A549 (cell line): Measurements from ENCODE around the gene TBC1D16. TPM values are rescaled to one million over a fixed set of nuclear protein-coding genes. Genes with fewer than 3 reads are reported as not detected.

Experiments
- ATAC-seq, 2 experiments: fragments of 200-7000 bp in 1 of 2; fragments of >200 bp in 1 of 2; cut with Nextera tagmentation in 1 of 2; cut with Tn5 transposase in 1 of 2; 3 replicates each; pipeline versions ENCODE4 v1.8.0 to v1.9.1; 2018 to 2020; ENCODE audit warnings: mild to moderate bottlenecking in 1 of 2, moderate library complexity in 1 of 2
- CTCF ChIA-PET: fragments of 300-600 bp; sonication (Branson Sonifier 250); formaldehyde crosslinking; extraction: SDS; loops from one replicate; lab custom pipeline; 2021; ENCODE audit warnings: antibody characterized with exemption, inconsistent platforms; lab: Yijun Ruan, JAX
- POLR2A ChIA-PET: fragments of 350-600 bp; formaldehyde crosslinking; extraction: SDS; loops from one replicate; lab custom pipeline; 2021; ENCODE audit warnings: antibody characterized with exemption, inconsistent platforms; lab: Yijun Ruan, JAX
- DNase-seq, 2 experiments: peaks; one replicate each; pipeline versions ENCODE4 v3.0.0 to v3.0.0-alpha.2; 2011 to 2016; ENCODE audit warnings: low read depth in 1 of 2, low spot score in 1 of 2
- FAIRE-seq: peaks from 2 replicates; lab custom pipeline; 2011; peaks lifted over from hg19 to GRCh38; lab: Jason Lieb, UNC
- H3K27ac ChIP-seq, 2 experiments: fragments of >200 bp; sonication (Bioruptor Twin); formaldehyde crosslinking; 3 replicates each; pipeline ENCODE4 v1.5.1; 2016 to 2017
- H3K4me1 ChIP-seq: fragments of >200 bp; sonication (Bioruptor Twin); formaldehyde crosslinking; 3 replicates; pipeline ENCODE4 v1.6.1; 2016
- H3K4me2 ChIP-seq: fragments of >200 bp; sonication (Bioruptor Twin); formaldehyde crosslinking; 3 replicates; pipeline ENCODE4 v1.6.1; 2016
- H3K4me3 ChIP-seq: fragments of >200 bp; sonication (Bioruptor Twin); formaldehyde crosslinking; 3 replicates; pipeline ENCODE4 v1.5.1; 2016
- H3K9me3 ChIP-seq: fragments of >200 bp; sonication (Bioruptor Twin); formaldehyde crosslinking; 3 replicates; pipeline ENCODE4 v1.6.1; 2016
- BCL3 ChIP-seq: fragments of >200 bp; sonication (Bioruptor Twin); formaldehyde crosslinking; IDR thresholded peaks from 3 replicates; pipeline ENCODE4 v1.6.1; 2016
- CBX2 ChIP-seq: fragments of 200-600 bp; sonication (generic); IDR thresholded peaks from 2 replicates; pipeline ENCODE4 v1.6.1; 2016; ENCODE audit warnings: low read depth, mild to moderate bottlenecking, borderline replicate concordance
- CHD2 ChIP-seq: fragments of 150-350 bp; IDR thresholded peaks from 2 replicates; pipeline ENCODE4 v1.6.1; 2014; ENCODE audit warnings: low read length; ENCODE audit not compliant: partially characterized antibody
- CHD4 ChIP-seq: fragments of 200-600 bp; sonication (generic); IDR thresholded peaks from 2 replicates; pipeline ENCODE4 v1.6.1; 2016; ENCODE audit warnings: antibody characterized with exemption, mild to moderate bottlenecking, borderline replicate concordance
- E2F6 ChIP-seq: IDR thresholded peaks from 2 replicates; pipeline ENCODE4 v1.6.1; 2012; ENCODE audit warnings: low read depth, borderline replicate concordance
- EHMT2 ChIP-seq: fragments of 200-600 bp; sonication (generic); IDR thresholded peaks from 2 replicates; pipeline ENCODE4 v1.6.1; 2016; ENCODE audit warnings: antibody characterized with exemption, low read depth, mild to moderate bottlenecking, moderate library complexity
- FOSL2 ChIP-seq, 2 experiments: fragments of 450-650 bp in 1 of 2; fragments of >200 bp in 1 of 2; sonication (Bioruptor Twin) in 1 of 2; formaldehyde crosslinking; IDR thresholded peaks; 2 replicates each; pipeline versions ENCODE4 v1.5.0 to v1.6.1; 2016 to 2020; ENCODE audit warnings: mild to moderate bottlenecking in 1 of 2, moderate library complexity in 1 of 2
- FOXS1 ChIP-seq: fragments of 250-450 bp; sonication (Bioruptor Pico); IDR thresholded peaks from 2 replicates; pipeline ENCODE4 v1.5.0; 2020; ENCODE audit warnings: mild to moderate bottlenecking, moderate library complexity
- GATA3 ChIP-seq: IDR thresholded peaks from 2 replicates; pipeline ENCODE4 v1.6.1; 2012; ENCODE audit warnings: borderline replicate concordance
- HOXA7 ChIP-seq: fragments of 250-450 bp; sonication (Bioruptor Pico); IDR thresholded peaks from 2 replicates; pipeline ENCODE4 v1.5.0; 2020; ENCODE audit warnings: mild to moderate bottlenecking, moderate library complexity
- JUNB ChIP-seq: fragments of >200 bp; sonication (Bioruptor Twin); formaldehyde crosslinking; IDR thresholded peaks from 2 replicates; pipeline ENCODE4 v1.6.1; 2016
- KDM5A ChIP-seq: fragments of 200-600 bp; sonication (generic); IDR thresholded peaks from 2 replicates; pipeline ENCODE4 v1.6.1; 2016; ENCODE audit warnings: antibody characterized with exemption, mild to moderate bottlenecking
- MAZ ChIP-seq: fragments of 150-350 bp; IDR thresholded peaks from 2 replicates; pipeline ENCODE4 v1.6.1; 2014; ENCODE audit warnings: antibody characterized with exemption, low read depth, low read length, borderline replicate concordance
- MYC ChIP-seq: IDR thresholded peaks from 2 replicates; pipeline ENCODE4 v1.6.1; 2012; ENCODE audit warnings: mild to moderate bottlenecking, inconsistent platforms, low read length, improper control_type of control experiment, borderline replicate concordance
- NFE2L2 ChIP-seq: fragments of 150-350 bp; conservative IDR thresholded peaks from 2 replicates; pipeline ENCODE4 v1.6.1; 2014; ENCODE audit warnings: low read length
- REST ChIP-seq: fragments of 200-600 bp; sonication (generic); IDR thresholded peaks from 2 replicates; pipeline ENCODE4 v1.6.1; 2016; ENCODE audit warnings: antibody characterized with exemption, mild to moderate bottlenecking, moderate library complexity
- RNF2 ChIP-seq: fragments of 200-600 bp; sonication (generic); IDR thresholded peaks from 2 replicates; pipeline ENCODE4 v1.6.1; 2016; ENCODE audit warnings: low read depth, mild to moderate bottlenecking, antibody characterized with exemption, moderate library complexity, borderline replicate concordance
- SREBF2 ChIP-seq: fragments of 450-650 bp; IDR thresholded peaks from 2 replicates; pipeline ENCODE4 v1.6.1; 2014; ENCODE audit warnings: mild to moderate bottlenecking, moderate library complexity
- TP53 ChIP-seq: fragments of 250-450 bp; sonication (Bioruptor Pico); IDR thresholded peaks from 2 replicates; pipeline ENCODE4 v1.5.0; 2021; ENCODE audit warnings: mild to moderate bottlenecking, moderate library complexity
- USF2 ChIP-seq: fragments of 450-650 bp; IDR thresholded peaks from 2 replicates; pipeline ENCODE4 v1.6.1; 2014; ENCODE audit warnings: antibody characterized with exemption
- ZC3H11A ChIP-seq: fragments of 450-650 bp; IDR thresholded peaks from 2 replicates; pipeline ENCODE4 v1.6.1; 2014; ENCODE audit warnings: antibody characterized with exemption, mild to moderate bottlenecking
- WGBS: methylation state at CpG from one replicate; pipeline ENCODE4 v1.1.6; 2017; ENCODE audit errors: missing lambda C conversion rate; 5-methylcytosine and 5-hydroxymethylcytosine counted together
- polyA plus RNA-seq, 4 experiments: library from polyadenylated mRNA; depleted of rRNA in 3 of 4; stranded (reverse); fragments of >200 nt; fragmentation: RNase III in 1 of 4; extraction: RNeasy Plus Mini Kit Qiagen cat#74134 plus additional on column Dnase treatment in 1 of 4; gene quantifications; 2 replicates in 3 of 4; 3 replicates in 1 of 4; pipeline ENCODE4 v1.2.3, GENCODE V29; 2011 to 2017

The TBC1D16 gene
- polyA plus RNA-seq, 2 of the 4 experiments (the other 2 are of a cell fraction) = 8.9 to 12.5 TPM

GRCh38 chr17:80027043-80027435, 8.6 kb downstream of the TBC1D16 start:
- no peak for DNase-seq
- H3K4me3 ChIP-seq = no peak overlapping the region
- POLR2A ChIA-PET = interaction anchor here (0.7 kb wide), 1 partner anchor 133 kb away, joined by 4 read pairs; no protein-coding TSS in a partner anchor
- CTCF ChIA-PET = interaction anchor here (0.7 to 11.5 kb wide), 4 partner anchors 16 to 994 kb away, joined by 3 to 138 read pairs (median 6); no protein-coding TSS in a partner anchor
- no peak overlapping the region for H3K4me2 ChIP-seq
- WGBS = 89% methylated on average over 8 of the region's 8 CpGs
- TF ChIP-seq CHD2 (no peak), CBX2 (no peak), HOXA7 (CRISPR knock-in tag) (no peak), E2F6 (no peak), BCL3 (no peak), FOSL2 (IDR thresholded peaks at IDR 0.05) (no peak), FOSL2 (CRISPR knock-in tag; IDR thresholded peaks at IDR 0.05) (no peak)
- H3K9me3 ChIP-seq = no peaks in the 10 kb centered on the region
- H3K27ac ChIP-seq = no peak overlapping the region
- FAIRE-seq = no peak
- no peak for ATAC-seq
- H3K4me1 ChIP-seq = peaks cover 14% of the 10 kb centered on the region

- FAIRE-seq (no peak), ATAC-seq (no peak), DNase-seq (no peak)
- Histone ChIP-seq H3K27ac (no peak overlapping the region), H3K4me1 (peaks cover 14% of the 10 kb centered on the region), H3K4me3 (no peak overlapping the region), H3K4me2 (no peak overlapping the region), H3K9me3 (no peaks in the 10 kb centered on the region)
- POLR2A ChIA-PET = no interaction called here
- TF ChIP-seq CBX2 (no peak), MAZ (no peak)
- CTCF ChIA-PET = interaction anchor here (0.7 to 11.5 kb wide), 5 partner anchors 16 to 994 kb away, joined by 3 to 138 read pairs (median 6); no protein-coding TSS in a partner anchor
- 83% methylated on average over 10 of the region's 10 CpGs for WGBS
Observed at GRCh38 chr17:80026359-80027042, 9.2 kb downstream of the TBC1D16 start.

GRCh38 chr17:80025796-80026195, 9.9 kb downstream of the TBC1D16 start:
- TF ChIP-seq MYC (no peak), JUNB (no peak), SREBF2 (no peak)
- ChIA-PET POLR2A (no interaction called here), CTCF (interaction anchor here (0.6 to 11.5 kb wide), 5 partner anchors 12 to 75 kb away, joined by 3 to 138 read pairs (median 5); partner anchors contain the start of gene GAA)
- WGBS = 90% methylated on average over 10 of the region's 10 CpGs
- ATAC-seq (no peak), DNase-seq (no peak), FAIRE-seq (no peak)
- Histone ChIP-seq H3K9me3 (no peaks in the 10 kb centered on the region), H3K27ac (no peak overlapping the region), H3K4me1 (peaks cover 14% of the 10 kb centered on the region), H3K4me2 (no peak overlapping the region), H3K4me3 (no peak overlapping the region)

- Histone ChIP-seq H3K4me1 (peaks cover 18% of the 10 kb centered on the region), H3K4me3 (no peak overlapping the region), H3K9me3 (no peaks in the 10 kb centered on the region), H3K4me2 (no peak overlapping the region), H3K27ac (no peak overlapping the region)
- ATAC-seq (no peak), FAIRE-seq (no peak), DNase-seq (no peak)
- POLR2A ChIA-PET = no interaction called here
- CTCF ChIA-PET = interaction anchor here (1.4 to 11.5 kb wide), 3 partner anchors 19 to 76 kb away, joined by 3 to 138 read pairs (median 5); partner anchors contain the start of gene GAA
- WGBS = 78% methylated on average over 10 of the region's 11 CpGs
- TF ChIP-seq USF2 = no peak
- TF ChIP-seq TP53 = no peak
- no peak for TF ChIP-seq BCL3
- no peak for TF ChIP-seq KDM5A
- no peak for TF ChIP-seq CHD2
- TF ChIP-seq FOXS1 (CRISPR knock-in tag) = no peak
- no peak for TF ChIP-seq GATA3
- TF ChIP-seq REST = no peak
- no peak for TF ChIP-seq EHMT2
- no peak for TF ChIP-seq ZC3H11A
- no peak for TF ChIP-seq CHD4
- TF ChIP-seq NFE2L2 = no peak
- no peak for TF ChIP-seq RNF2
Observed at GRCh38 chr17:80025140-80025539, 10.5 kb downstream of the TBC1D16 start.
